Panc1 (cell line): ENCODE data around the gene BARX2. TPM values are rescaled to one million over a fixed set of nuclear protein-coding genes. Genes with fewer than 3 reads are reported as not detected.

Experiments used
- ATAC-seq: fragments of 200-7000 bp; cut with Tn5 transposase; 2 replicates; pipeline ENCODE4 v1.9.1; 2020; ENCODE audit warnings: mild to moderate bottlenecking, moderate library complexity
- BruUV-seq: library from RNA; stranded (reverse); fragments of 400-500 nt; replicated peaks from 2 replicates; lab custom pipeline; 2021; lab: Mats Ljungman, UMichigan
- CTCF ChIA-PET: fragments of 300-600 bp; sonication (Branson Sonifier 250); formaldehyde crosslinking; loops from one replicate; lab custom pipeline; 2022; ENCODE audit warnings: antibody characterized with exemption; lab: Charles Lee
- POLR2A ChIA-PET: fragments of 300-600 bp; sonication (Branson Sonifier 250); formaldehyde crosslinking; loops from one replicate; lab custom pipeline; 2022; ENCODE audit warnings: antibody characterized with exemption; lab: Charles Lee
- DNase-seq: peaks from one replicate; pipeline ENCODE4 v3.0.0-alpha.2; 2010; ENCODE audit warnings: low read depth, low spot score
- H3K27ac ChIP-seq: 2 replicates; pipeline ENCODE4 v1.5.1; 2011; ENCODE audit warnings: mild to moderate bottlenecking, low read length, inconsistent platforms
- H3K27me3 ChIP-seq: fragments of 200-500 bp; sonication (Bioruptor generic); 2 replicates; pipeline ENCODE4 v1.6.0; 2014; ENCODE audit warnings: low read length, inconsistent platforms; ENCODE audit not compliant: control insufficient read depth, insufficient read depth
- H3K36me3 ChIP-seq: fragments of 200-500 bp; sonication (Bioruptor generic); 2 replicates; pipeline ENCODE4 v1.5.1; 2014; ENCODE audit warnings: inconsistent platforms, mild to moderate bottlenecking, low read length, moderate library complexity; ENCODE audit not compliant: control insufficient read depth, insufficient read depth
- H3K4me1 ChIP-seq: 2 replicates; pipeline ENCODE4 v1.5.1; 2011; ENCODE audit warnings: inconsistent platforms, mild to moderate bottlenecking, low read length, moderate library complexity; ENCODE audit not compliant: control insufficient read depth, insufficient read depth
- H3K4me3 ChIP-seq, 2 experiments: 2 replicates each; pipeline ENCODE4 v1.5.1; 2011 to 2012; ENCODE audit warnings: low read depth in 2 of 2, low read length in 2 of 2, mild to moderate bottlenecking in 2 of 2, inconsistent platforms in 1 of 2, moderate library complexity in 1 of 2
- H3K9me3 ChIP-seq: fragments of 200-500 bp; sonication (Bioruptor generic); 2 replicates; pipeline ENCODE4 v1.5.1; 2014; ENCODE audit warnings: low read depth, mild to moderate bottlenecking, inconsistent platforms, low read length, moderate library complexity; ENCODE audit not compliant: control insufficient read depth, insufficient read depth
- CTCF ChIP-seq: fragments of 450-650 bp; IDR thresholded peaks from 2 replicates; pipeline ENCODE4 v1.5.1; 2017; ENCODE audit warnings: mild to moderate bottlenecking
- POLR2AphosphoS5 ChIP-seq: IDR thresholded peaks from 2 replicates; pipeline ENCODE4 v1.6.1; 2012; ENCODE audit warnings: mild to moderate bottlenecking, low read depth, low read length, moderate library complexity
- REST ChIP-seq, 2 experiments: IDR thresholded peaks; 2 replicates each; pipeline ENCODE4 v1.6.1; 2011 to 2012; ENCODE audit warnings: low read depth in 2 of 2, control low read depth in 1 of 2, low read length in 1 of 2, mild to moderate bottlenecking in 1 of 2, moderate library complexity in 1 of 2; ENCODE audit not compliant: insufficient read depth in 1 of 2
- SIN3A ChIP-seq: IDR thresholded peaks from 2 replicates; pipeline ENCODE4 v1.6.1; 2012; ENCODE audit warnings: low read depth, mild to moderate bottlenecking, low read length, moderate library complexity, borderline replicate concordance; ENCODE audit not compliant: insufficient read depth
- TCF7L2 ChIP-seq: IDR thresholded peaks from 2 replicates; pipeline ENCODE4 v1.6.1; 2011; ENCODE audit warnings: mild to moderate bottlenecking, low read depth, low read length, inconsistent platforms
- in situ Hi-C: cut with HindIII; loops from 2 replicates; pipeline ENCODE4 v1.10.0; 2016; ENCODE audit warnings: low sequenced_read_pairs, low pct_unique_long_range_greater_than_20kb
- intact Hi-C: fragments of 100-400 bp; cut with micrococcal nuclease; formaldehyde crosslinking; loops from one replicate; pipeline ENCODE4 v1.10.0; 2022; ENCODE audit not compliant: unreplicated experiment
- total RNA-seq: library from RNA; stranded (reverse); gene quantifications from one replicate; pipeline ENCODE4 v1.2.1, GENCODE V29; 2021; ENCODE audit not compliant: unreplicated experiment

The BARX2 gene
- total RNA-seq, 1 experiment from 2014 or later = 3.9 TPM

GRCh38 chr11:129388824-129389223, 13.2 kb downstream of the BARX2 start:
- no peak for ATAC-seq
- H3K4me1 ChIP-seq = peaks cover 14% of the 10 kb centered on the region
- H3K4me3 ChIP-seq = no peak overlapping the region
- ChIA-PET POLR2A (no interaction called here), CTCF (interaction anchor here (0.6 to 0.7 kb wide), 2 partner anchors 230 to 1741 kb away, joined by 3 to 4 read pairs; no protein-coding TSS in a partner anchor)
- intact Hi-C loops (no loop called here), in situ Hi-C loops (no loop called here)
- BruUV-seq = no TSS peak
- H3K9me3 ChIP-seq = no peaks in the 10 kb centered on the region
- no peaks in the 10 kb centered on the region for H3K36me3 ChIP-seq
- TF ChIP-seq REST (IDR thresholded peaks at IDR 0.05; ENCODE audit: insufficient read depth in 1 of 2, low read depth in 2 of 2, low read length in 1 of 2) (no peak), SIN3A (no peak), POLR2AphosphoS5 (no peak), TCF7L2 (no peak), CTCF (no peak)
- DNase-seq = no peak
- H3K27ac ChIP-seq = no peak overlapping the region
- H3K27me3 ChIP-seq = peaks cover 6% of the 10 kb centered on the region; the same call in 1 of the 2 replicates

- Histone ChIP-seq H3K4me3 (no peak overlapping the region), H3K9me3 (no peaks in the 10 kb centered on the region), H3K4me1 (peaks cover 14% of the 10 kb centered on the region), H3K27ac (no peak overlapping the region), H3K36me3 (no peaks in the 10 kb centered on the region), H3K27me3 (peaks cover 6% of the 10 kb centered on the region; the same call in 1 of the 2 replicates)
- no TSS peak for BruUV-seq
- TF ChIP-seq SIN3A (no peak), POLR2AphosphoS5 (no peak), REST (IDR thresholded peaks at IDR 0.05; ENCODE audit: insufficient read depth in 1 of 2, low read depth in 2 of 2, low read length in 1 of 2) (no peak), TCF7L2 (no peak), CTCF (no peak)
- POLR2A ChIA-PET = no interaction called here
- intact Hi-C loops (no loop called here), in situ Hi-C loops (no loop called here)
- CTCF ChIA-PET = no interaction called here
- no peak for ATAC-seq
- no peak for DNase-seq
These were observed 14.7 kb downstream of the BARX2 start for GRCh38 chr11:129390303-129390821.
